ENCODE measurements around the gene SCTR.

SCTR gene

DNA sequence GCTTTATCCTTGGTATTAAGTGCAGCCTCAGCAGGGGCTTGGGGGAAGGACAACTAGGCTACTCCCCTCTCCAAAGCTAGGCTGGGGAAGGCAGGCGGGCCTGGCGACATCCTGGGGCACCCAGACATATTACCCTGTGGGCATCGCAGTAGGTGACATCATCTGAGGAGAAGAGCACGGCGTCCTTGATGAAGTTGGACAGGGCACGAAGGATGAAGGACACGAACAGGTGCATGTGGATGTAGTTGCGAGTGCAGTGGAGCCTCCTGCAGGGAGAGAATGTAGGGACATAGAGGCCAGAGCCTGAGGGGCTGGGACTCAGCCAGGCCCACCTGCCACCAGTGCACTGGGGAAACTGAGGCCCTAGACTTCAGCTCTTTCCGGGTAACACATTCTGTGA, 60.3 kb downstream of the SCTR start:
- TF ChIP-seq MYC (IDR thresholded peaks at IDR 0.05; ENCODE audit: low read depth, low read length) (no peak), POLR2A (IDR thresholded peaks at IDR 0.05; ENCODE audit: extremely low read depth, insufficient read length) (no peak)
- TF ChIP-seq, protein P1, sequence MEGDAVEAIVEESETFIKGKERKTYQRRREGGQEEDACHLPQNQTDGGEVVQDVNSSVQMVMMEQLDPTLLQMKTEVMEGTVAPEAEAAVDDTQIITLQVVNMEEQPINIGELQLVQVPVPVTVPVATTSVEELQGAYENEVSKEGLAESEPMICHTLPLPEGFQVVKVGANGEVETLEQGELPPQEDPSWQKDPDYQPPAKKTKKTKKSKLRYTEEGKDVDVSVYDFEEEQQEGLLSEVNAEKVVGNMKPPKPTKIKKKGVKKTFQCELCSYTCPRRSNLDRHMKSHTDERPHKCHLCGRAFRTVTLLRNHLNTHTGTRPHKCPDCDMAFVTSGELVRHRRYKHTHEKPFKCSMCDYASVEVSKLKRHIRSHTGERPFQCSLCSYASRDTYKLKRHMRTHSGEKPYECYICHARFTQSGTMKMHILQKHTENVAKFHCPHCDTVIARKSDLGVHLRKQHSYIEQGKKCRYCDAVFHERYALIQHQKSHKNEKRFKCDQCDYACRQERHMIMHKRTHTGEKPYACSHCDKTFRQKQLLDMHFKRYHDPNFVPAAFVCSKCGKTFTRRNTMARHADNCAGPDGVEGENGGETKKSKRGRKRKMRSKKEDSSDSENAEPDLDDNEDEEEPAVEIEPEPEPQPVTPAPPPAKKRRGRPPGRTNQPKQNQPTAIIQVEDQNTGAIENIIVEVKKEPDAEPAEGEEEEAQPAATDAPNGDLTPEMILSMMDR (IDR thresholded peaks at IDR 0.05; ENCODE audit: low read depth, low read length) = no peak
- TF ChIP-seq, protein P2, sequence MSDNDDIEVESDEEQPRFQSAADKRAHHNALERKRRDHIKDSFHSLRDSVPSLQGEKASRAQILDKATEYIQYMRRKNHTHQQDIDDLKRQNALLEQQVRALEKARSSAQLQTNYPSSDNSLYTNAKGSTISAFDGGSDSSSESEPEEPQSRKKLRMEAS (IDR thresholded peaks at IDR 0.05; ENCODE audit: low read depth, low read length) = no peak
- H3K4me3 ChIP-seq (ENCODE audit: low read depth, low read length) = no peak overlapping the region

DNA sequence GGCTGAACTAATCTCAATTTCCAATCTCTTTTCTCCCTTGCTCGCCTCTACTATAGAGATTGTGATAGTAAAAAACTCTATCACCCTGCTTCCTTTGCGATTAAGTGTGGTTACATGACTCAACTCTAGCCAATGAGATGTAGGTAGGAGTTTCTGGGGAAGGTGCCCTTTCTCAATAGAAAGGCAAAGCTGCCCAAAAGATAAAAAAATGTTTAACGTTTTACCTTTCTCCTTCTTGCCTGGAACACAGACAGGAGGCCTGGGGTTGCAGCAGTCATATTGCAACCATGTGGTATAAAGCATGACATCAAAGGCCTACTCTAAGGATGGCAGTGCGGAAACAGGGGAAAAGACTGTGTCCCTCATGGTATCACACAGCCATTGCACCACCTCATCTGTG, 61.1 kb downstream of the SCTR start:
- no peak overlapping the region for H3K4me3 ChIP-seq (ENCODE audit: low read depth, low read length)
- TF ChIP-seq, protein P2 (IDR thresholded peaks at IDR 0.05; ENCODE audit: low read depth, low read length) = no peak
- TF ChIP-seq POLR2A (IDR thresholded peaks at IDR 0.05; ENCODE audit: extremely low read depth, insufficient read length) (no peak), MYC (IDR thresholded peaks at IDR 0.05; ENCODE audit: low read depth, low read length) (no peak)
- TF ChIP-seq, protein P1 (IDR thresholded peaks at IDR 0.05; ENCODE audit: low read depth, low read length) = no peak

More for the DNA sequence above, 60.3 kb downstream of the SCTR start:
- no peak for DNase-seq (ENCODE audit: low read depth)

DNA sequence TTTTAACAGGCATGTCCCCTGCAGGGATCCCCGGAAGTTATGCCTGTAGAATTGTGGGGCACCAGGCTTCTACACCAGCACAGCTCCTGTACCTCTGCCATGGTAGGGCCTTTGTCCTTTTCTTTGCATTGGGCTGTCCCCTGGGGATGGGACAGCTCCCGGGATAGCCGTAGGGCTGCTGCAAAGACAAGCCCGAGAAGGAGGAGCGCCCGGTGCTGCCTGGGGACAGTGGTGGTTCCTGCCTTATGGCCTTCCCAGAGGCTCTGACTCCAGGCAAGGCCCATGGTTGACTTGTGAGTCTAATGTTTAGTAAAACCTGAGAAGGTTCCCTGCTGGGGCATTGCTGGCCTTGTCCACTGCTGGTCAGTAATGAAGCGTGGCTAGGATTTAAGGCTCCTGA, 61.7 kb downstream of the SCTR start:
- DNase-seq (ENCODE audit: low read depth) = no peak
- TF ChIP-seq, protein P1 (IDR thresholded peaks at IDR 0.05; ENCODE audit: low read depth, low read length) = no peak
- no peak for TF ChIP-seq POLR2A (IDR thresholded peaks at IDR 0.05; ENCODE audit: extremely low read depth, insufficient read length)
- TF ChIP-seq MYC (IDR thresholded peaks at IDR 0.05; ENCODE audit: low read depth, low read length) = no peak
- TF ChIP-seq, protein P2 (IDR thresholded peaks at IDR 0.05; ENCODE audit: low read depth, low read length) = no peak

More for the DNA sequence above, 61.1 kb downstream of the SCTR start:
- peak; percentile 25 for DNase-seq (ENCODE audit: low read depth)

DNA sequence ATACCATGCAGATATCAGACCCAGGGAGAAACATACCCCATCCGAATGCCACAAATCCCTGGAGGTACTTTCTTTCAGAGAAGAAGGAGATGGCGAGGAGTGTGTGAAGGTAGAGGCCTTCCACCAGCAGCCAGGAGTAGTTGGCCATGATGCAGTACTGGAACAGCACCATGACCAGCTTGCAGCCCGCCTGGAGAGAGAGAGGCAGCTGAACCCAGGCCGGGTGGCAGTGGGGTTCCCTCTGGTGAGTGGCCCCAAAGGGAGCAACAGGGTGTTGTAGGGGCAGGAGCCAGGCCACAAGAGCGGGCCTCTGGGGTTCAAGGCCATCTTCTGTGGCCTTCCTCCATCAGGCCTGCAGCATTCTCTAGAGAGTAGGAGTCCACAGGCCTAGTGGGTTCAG, 62.5 kb downstream of the SCTR start:
- no peak for TF ChIP-seq POLR2A (IDR thresholded peaks at IDR 0.05; ENCODE audit: extremely low read depth, insufficient read length)
- TF ChIP-seq, protein P2 (IDR thresholded peaks at IDR 0.05; ENCODE audit: low read depth, low read length) = no peak
- TF ChIP-seq, protein P1 (IDR thresholded peaks at IDR 0.05; ENCODE audit: low read depth, low read length) = no peak
- no peak for TF ChIP-seq MYC (IDR thresholded peaks at IDR 0.05; ENCODE audit: low read depth, low read length)
- H3K4me3 ChIP-seq (ENCODE audit: low read depth, low read length) = no peak overlapping the region
- no peak for DNase-seq (ENCODE audit: low read depth)

More for the DNA sequence above, 61.7 kb downstream of the SCTR start:
- no peak overlapping the region for H3K4me3 ChIP-seq (ENCODE audit: low read depth, low read length)

DNA sequence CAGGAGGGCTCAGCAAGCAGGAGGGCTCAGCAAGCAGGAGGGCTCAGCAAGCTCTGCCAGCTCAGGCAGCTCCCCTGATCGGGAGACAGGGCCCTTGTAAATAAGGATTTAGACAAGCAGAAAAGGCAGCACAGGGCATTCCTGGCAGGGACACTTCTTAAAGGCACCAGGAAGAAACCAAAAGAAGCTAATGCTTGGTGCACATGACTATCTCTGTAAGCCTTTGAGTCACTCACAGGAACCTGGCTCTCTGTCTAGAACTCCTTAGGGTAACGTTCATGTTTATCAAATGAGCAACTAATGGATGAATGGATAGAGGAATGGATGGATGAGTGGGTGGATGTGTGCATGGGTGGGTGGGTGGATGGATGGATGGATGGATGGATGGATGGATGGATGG, 64.2 kb downstream of the SCTR start:
- TF ChIP-seq, protein P1 (IDR thresholded peaks at IDR 0.05; ENCODE audit: low read depth, low read length) = no peak
- TF ChIP-seq POLR2A (IDR thresholded peaks at IDR 0.05; ENCODE audit: extremely low read depth, insufficient read length) = no peak
- no peak for TF ChIP-seq MYC (IDR thresholded peaks at IDR 0.05; ENCODE audit: low read depth, low read length)
- TF ChIP-seq, protein P2 (IDR thresholded peaks at IDR 0.05; ENCODE audit: low read depth, low read length) = no peak
- H3K4me3 ChIP-seq (ENCODE audit: low read depth, low read length) = no peak overlapping the region
- DNase-seq (ENCODE audit: low read depth) = no peak
